Sigmoid colon (tissue), 7 donors: Measurements from ENCODE around the gene MAP2K3. TPM values are rescaled to one million over a fixed set of nuclear protein-coding genes. Genes with fewer than 3 reads are reported as not detected.
A peak's percentile ranks its signal among the peaks of the same experiment; 100 is the strongest.

Experiments used
- DNase-seq: peaks from one replicate; pipeline ENCODE4 v3.0.0-alpha.2; 2019
- H3K27ac ChIP-seq, 4 donors: fragments of 200-600 bp; sonication (generic); one replicate each; pipeline ENCODE4 v1.5.1; 2016 to 2019; ENCODE audit warnings: mild to moderate bottlenecking in 1 of 4
- H3K27me3 ChIP-seq, 3 donors: fragments of 200-600 bp; sonication (generic); one replicate each; pipeline ENCODE4 v1.5.1; 2019; ENCODE audit warnings: mild to moderate bottlenecking in 1 of 3
- H3K36me3 ChIP-seq, 4 donors: fragments of 200-600 bp; sonication (generic); one replicate each; pipeline ENCODE4 v1.5.1; 2016 to 2019
- H3K4me1 ChIP-seq, 4 donors: fragments of 200-600 bp; sonication (generic); one replicate each; pipeline ENCODE4 v1.5.1; 2017 to 2019
- H3K4me3 ChIP-seq, 4 donors: fragments of 200-600 bp; sonication (generic); one replicate each; pipeline ENCODE4 v1.5.1; 2017 to 2019; ENCODE audit warnings: mild to moderate bottlenecking in 2 of 4, moderate library complexity in 1 of 4
- H3K9me3 ChIP-seq, 4 donors: fragments of 200-600 bp in 3 of 4; sonication (generic) in 3 of 4; one replicate each; pipeline versions ENCODE4 v1.5.1 to v1.6.1; 2013 to 2019
- EP300 ChIP-seq, 4 donors: sonication (generic); formaldehyde crosslinking; IDR thresholded peaks; one replicate each; pipeline ENCODE4 v1.6.1; 2017; ENCODE audit warnings: antibody characterized with exemption in 4 of 4
- POLR2A ChIP-seq, 2 donors: fragments of 450-650 bp; IDR thresholded peaks; one replicate each; pipeline ENCODE4 v1.6.1; 2016; ENCODE audit warnings: antibody characterized with exemption in 2 of 2, mild to moderate bottlenecking in 2 of 2, moderate library complexity in 2 of 2
- POLR2AphosphoS5 ChIP-seq, 4 donors: sonication (generic); formaldehyde crosslinking; IDR thresholded peaks; one replicate each; pipeline ENCODE4 v1.6.1; 2017; ENCODE audit warnings: antibody characterized with exemption in 4 of 4
- WGBS, 2 donors: extraction: QIAGEN DNeasy Blood & Tissue Kit; methylation state at CpG; one replicate each; pipeline ENCODE4 v1.1.7; 2013; 5-methylcytosine and 5-hydroxymethylcytosine counted together
- intact Hi-C: fragments of 100-400 bp; cut with DNase I; formaldehyde crosslinking; loops from one replicate; pipeline ENCODE4 v1.15.1; 2023
- polyA plus RNA-seq, 3 donors: library from polyadenylated mRNA; stranded (reverse); fragments of 200-250 nt; gene quantifications; one replicate each; pipeline ENCODE4 v1.2.3, GENCODE V29; 2013
- total RNA-seq, 4 donors: library from RNA; depleted of rRNA; stranded (reverse); fragments of >200 nt; gene quantifications; one replicate each; pipeline ENCODE4 v1.1.0, GENCODE V29; 2016
- TF ChIP-seq, protein P1 (sequence below), 4 experiments: fragments of 450-650 bp in 3 of 4; fragments of 200-600 bp in 1 of 4; IDR thresholded peaks; one replicate each; pipeline ENCODE4 v1.5.1; 2016 to 2019; ENCODE audit warnings: antibody characterized with exemption in 4 of 4, mild to moderate bottlenecking in 3 of 4, moderate library complexity in 2 of 4
- donor health status: healthy with polysubstance abuse.
- donor health status: Bipolar disorder and iron deficiency.
- donor health status: healthy.

The MAP2K3 gene
- total and polyA plus RNA-seq, 7 donors, result 9.5 to 59.1 (median 23.3) TPM

DNA sequence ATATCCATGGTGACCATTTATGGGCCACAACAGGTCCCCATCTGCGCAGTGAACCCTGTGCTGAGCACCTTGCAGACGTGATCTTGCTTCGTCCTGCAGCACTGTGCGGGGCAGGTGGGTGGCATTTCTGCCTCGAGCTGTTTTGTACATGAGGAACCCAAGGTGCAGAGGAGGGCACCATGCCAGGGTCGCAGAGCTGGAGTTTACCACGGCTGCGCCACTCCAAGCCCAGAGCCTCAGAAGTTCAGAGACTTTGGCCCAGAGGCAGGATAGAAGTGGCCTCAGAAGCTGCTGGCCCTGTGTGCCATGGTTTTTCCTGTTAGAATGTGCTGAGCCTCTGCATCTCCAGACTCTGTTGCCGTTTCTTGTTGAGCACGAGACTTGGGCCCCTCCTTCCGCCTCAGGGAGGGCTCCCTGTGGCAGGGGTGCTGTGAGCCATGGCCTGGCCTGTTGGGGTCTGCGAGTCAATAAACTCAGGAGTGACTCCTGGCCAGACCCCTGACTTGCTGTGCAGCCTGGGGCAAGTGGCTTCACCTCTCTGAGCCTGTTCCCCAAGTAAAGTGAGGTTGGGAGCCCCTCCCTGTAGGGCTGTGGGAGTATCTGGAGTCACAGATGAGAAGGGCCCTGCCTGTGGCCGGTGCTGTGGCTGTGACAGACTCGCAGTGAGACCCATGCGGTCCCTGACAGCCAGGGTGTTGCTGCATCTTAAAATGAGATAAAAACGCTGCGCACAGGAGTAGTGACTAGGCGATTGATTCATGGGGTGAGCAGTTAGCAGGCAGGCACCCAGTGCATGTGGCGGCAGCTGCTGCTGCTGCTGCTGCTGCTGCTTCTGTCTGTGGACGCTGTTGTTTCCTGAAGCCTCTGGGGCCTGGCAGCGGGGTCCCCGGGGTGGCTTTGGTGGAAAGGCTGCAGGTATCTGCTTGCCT is 11.8 kb downstream of the MAP2K3 start:
- TF ChIP-seq POLR2A (IDR thresholded peaks at IDR 0.05) (no peak), EP300 (IDR thresholded peaks at IDR 0.05) (no peak), POLR2AphosphoS5 (IDR thresholded peaks at IDR 0.05) (no peak)
- TF ChIP-seq, protein P1, sequence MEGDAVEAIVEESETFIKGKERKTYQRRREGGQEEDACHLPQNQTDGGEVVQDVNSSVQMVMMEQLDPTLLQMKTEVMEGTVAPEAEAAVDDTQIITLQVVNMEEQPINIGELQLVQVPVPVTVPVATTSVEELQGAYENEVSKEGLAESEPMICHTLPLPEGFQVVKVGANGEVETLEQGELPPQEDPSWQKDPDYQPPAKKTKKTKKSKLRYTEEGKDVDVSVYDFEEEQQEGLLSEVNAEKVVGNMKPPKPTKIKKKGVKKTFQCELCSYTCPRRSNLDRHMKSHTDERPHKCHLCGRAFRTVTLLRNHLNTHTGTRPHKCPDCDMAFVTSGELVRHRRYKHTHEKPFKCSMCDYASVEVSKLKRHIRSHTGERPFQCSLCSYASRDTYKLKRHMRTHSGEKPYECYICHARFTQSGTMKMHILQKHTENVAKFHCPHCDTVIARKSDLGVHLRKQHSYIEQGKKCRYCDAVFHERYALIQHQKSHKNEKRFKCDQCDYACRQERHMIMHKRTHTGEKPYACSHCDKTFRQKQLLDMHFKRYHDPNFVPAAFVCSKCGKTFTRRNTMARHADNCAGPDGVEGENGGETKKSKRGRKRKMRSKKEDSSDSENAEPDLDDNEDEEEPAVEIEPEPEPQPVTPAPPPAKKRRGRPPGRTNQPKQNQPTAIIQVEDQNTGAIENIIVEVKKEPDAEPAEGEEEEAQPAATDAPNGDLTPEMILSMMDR (IDR thresholded peaks at IDR 0.05), result no peak
- Histone ChIP-seq H3K36me3 (peaks cover 6 to 29% (median 20%) of the 10 kb centered on the region in 4 donors), H3K9me3 (no peaks in the 10 kb centered on the region), H3K4me3 (no peak overlapping the region), H3K27me3 (no peaks in the 10 kb centered on the region), H3K4me1 (peaks cover 0 to 40% (median 27%) of the 10 kb centered on the region in 4 donors), H3K27ac (peak overlapping the region in 1 of 4 donors; percentile 24)
- whole genome bisulfite sequencing, 2 donors, result 68 to 74% methylated on average over 22 of the region's 22 CpGs
- peak; percentile 61 for DNase-seq
- intact Hi-C loops, result no loop called here

DNA sequence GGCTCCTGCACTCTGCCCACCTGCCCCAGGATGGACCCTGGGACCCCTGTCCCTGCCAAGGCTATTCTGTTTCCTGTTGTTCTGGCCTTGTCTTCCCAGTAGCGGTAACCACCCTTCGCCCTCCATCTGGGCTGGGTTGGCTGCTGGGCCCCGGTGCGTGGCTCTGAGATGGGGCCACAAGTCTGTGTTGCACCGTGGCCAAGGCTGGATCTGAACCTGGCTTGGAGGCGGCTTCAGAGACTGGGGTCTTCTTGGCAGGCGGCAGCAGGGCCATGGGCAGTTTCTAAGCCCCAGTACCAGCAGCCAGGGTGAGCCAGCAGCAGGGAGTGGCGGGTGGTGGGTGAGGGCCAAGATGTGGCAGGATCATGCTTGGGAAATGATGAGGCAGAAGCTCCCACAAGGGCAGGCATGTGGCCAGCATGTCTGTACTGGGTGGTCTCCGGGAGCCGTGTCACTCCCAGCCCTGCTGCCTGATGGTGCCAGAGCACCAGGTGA is 12.6 kb downstream of the MAP2K3 start:
- Histone ChIP-seq H3K36me3 (peaks cover 6 to 37% (median 23%) of the 10 kb centered on the region in 4 donors), H3K27me3 (no peaks in the 10 kb centered on the region), H3K9me3 (no peaks in the 10 kb centered on the region), H3K27ac (peak overlapping the region in 1 of 4 donors; percentile 24), H3K4me1 (peaks cover 0 to 39% (median 27%) of the 10 kb centered on the region in 4 donors), H3K4me3 (no peak overlapping the region)
- 75 to 77% methylated on average over 10 of the region's 10 CpGs for WGBS, 2 donors
- no peak for TF ChIP-seq EP300 (IDR thresholded peaks at IDR 0.05)
- no peak for TF ChIP-seq POLR2A (IDR thresholded peaks at IDR 0.05)
- TF ChIP-seq, protein P1 (IDR thresholded peaks at IDR 0.05), result no peak
- no peak for TF ChIP-seq POLR2AphosphoS5 (IDR thresholded peaks at IDR 0.05)
- intact Hi-C loops, result no loop called here
- peak; percentile 75 for DNase-seq

DNA sequence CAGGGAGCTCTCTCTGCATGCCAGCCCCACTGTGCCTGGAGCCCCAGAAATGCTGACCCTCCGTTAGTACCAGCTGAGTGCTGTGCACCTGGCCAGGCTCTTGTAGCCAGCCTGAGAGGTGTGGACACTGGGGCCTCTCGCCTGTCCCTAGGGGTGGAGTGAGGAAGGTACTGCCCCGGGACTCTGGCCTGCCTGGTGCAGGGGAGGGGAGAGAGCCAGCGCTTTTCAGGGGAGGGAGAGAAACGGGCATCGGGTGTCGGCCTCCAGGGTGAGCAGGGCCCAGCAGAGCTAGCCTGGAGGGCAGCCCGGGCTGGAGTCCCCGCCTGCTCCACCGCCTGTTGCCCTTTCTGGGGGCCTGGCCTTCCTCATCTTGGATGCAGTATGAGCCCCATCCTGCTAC is 13.1 kb downstream of the MAP2K3 start:
- TF ChIP-seq EP300 (IDR thresholded peaks at IDR 0.05) (no peak), POLR2AphosphoS5 (IDR thresholded peaks at IDR 0.05) (no peak), POLR2A (IDR thresholded peaks at IDR 0.05) (no peak)
- TF ChIP-seq, protein P1 (IDR thresholded peaks at IDR 0.05), result no peak
- 51 to 68% methylated on average over 10 of the region's 10 CpGs for WGBS, 2 donors
- H3K36me3 ChIP-seq, result peaks cover 8 to 42% (median 26%) of the 10 kb centered on the region in 4 donors
- no peak overlapping the region for H3K27ac ChIP-seq
- no peaks in the 10 kb centered on the region for H3K9me3 ChIP-seq
- H3K27me3 ChIP-seq, result no peaks in the 10 kb centered on the region
- intact Hi-C loops, result no loop called here
- DNase-seq, result peak; percentile 63
- H3K4me1 ChIP-seq, result peaks cover 0 to 39% (median 27%) of the 10 kb centered on the region in 4 donors
- H3K4me3 ChIP-seq, result no peak overlapping the region

DNA sequence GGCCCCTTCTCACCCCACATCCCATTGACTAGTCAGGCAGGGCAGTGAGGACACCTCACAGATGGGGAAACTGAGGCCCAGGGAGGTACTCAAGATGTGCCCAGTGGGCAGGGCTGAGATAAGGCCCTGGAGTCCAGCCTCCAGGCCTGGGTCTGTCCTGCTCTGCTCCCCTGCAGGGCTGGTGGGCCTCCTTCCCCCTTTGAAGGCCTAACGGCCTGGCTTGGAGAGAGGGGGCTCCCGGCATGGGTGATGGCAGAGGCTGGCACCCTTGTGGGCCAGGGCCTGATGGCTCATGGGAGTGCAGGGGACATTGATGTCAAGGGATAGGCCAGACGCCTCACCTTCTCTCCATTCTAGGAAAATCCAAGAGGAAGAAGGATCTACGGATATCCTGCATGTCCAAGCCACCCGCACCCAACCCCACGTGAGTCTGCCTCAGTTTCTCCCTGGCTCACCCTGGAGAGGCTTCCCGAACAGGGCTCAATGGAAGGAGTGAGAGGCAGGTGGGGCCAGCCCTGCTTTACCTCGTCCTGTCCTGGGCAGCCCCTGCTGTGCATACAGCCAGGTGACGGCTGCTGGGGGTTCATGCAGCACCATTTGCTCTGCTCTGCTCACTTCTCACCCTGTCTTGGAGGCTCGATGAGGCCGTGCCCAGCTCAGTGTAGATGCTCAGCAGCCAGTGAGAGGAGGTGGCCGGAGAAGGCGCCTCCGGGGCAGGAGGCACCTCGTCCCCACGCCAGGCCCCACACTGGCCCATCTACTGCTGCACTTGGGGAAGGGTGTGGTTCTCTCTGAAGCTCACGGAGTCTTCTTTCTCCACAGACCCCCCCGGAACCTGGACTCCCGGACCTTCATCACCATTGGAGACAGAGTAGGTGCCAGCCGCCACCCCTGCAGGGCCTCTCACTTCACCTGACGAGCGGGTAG is 13.8 kb downstream of the MAP2K3 start:
- TF ChIP-seq, protein P1 (IDR thresholded peaks at IDR 0.05), result no peak
- no peak for TF ChIP-seq EP300 (IDR thresholded peaks at IDR 0.05)
- no peak for TF ChIP-seq POLR2A (IDR thresholded peaks at IDR 0.05)
- no peak for TF ChIP-seq POLR2AphosphoS5 (IDR thresholded peaks at IDR 0.05)
- no peak for DNase-seq
- Histone ChIP-seq H3K27me3 (no peaks in the 10 kb centered on the region), H3K27ac (no peak overlapping the region), H3K9me3 (no peaks in the 10 kb centered on the region), H3K4me1 (peaks cover 0 to 39% (median 27%) of the 10 kb centered on the region in 4 donors), H3K36me3 (peaks cover 15 to 49% (median 28%) of the 10 kb centered on the region in 4 donors), H3K4me3 (no peak overlapping the region)
- 78 to 80% methylated on average over 22 of the region's 22 CpGs for WGBS, 2 donors
- intact Hi-C loops, result no loop called here
